ENCODE data around the gene TRIM45. TPM values are rescaled to one million over a fixed set of nuclear protein-coding genes. Genes with fewer than 3 reads are reported as not detected.

Gene TRIM45
- total RNA-seq, 1 donor from 2014 or later: 2.5 TPM

- H3K4me3 Mint-ChIP-seq (ENCODE audit: unreplicated experiment): no peak overlapping the region
- H3K9ac ChIP-seq (ENCODE audit: low read length): no peak overlapping the region
- DNase-seq (ENCODE audit: low read depth) (no peak), FAIRE-seq (peak; percentile 20)
- no peaks in the 10 kb centered on the region for H3K36me3 ChIP-seq (ENCODE audit: insufficient read depth, low read length)
- no peaks in the 10 kb centered on the region for H4K20me1 ChIP-seq (ENCODE audit: insufficient read depth, low read length)
- no peak overlapping the region for H3K27ac ChIP-seq (ENCODE audit: low read depth, low read length)
- H3K9me3 ChIP-seq (ENCODE audit: insufficient read depth, low read depth, low read length): no peaks in the 10 kb centered on the region
- no peak overlapping the region for H3K4me2 ChIP-seq (ENCODE audit: low read length)
- no peaks in the 10 kb centered on the region for H3K79me2 ChIP-seq (ENCODE audit: insufficient read depth, low read length)
- no peaks in the 10 kb centered on the region for H3K4me1 Mint-ChIP-seq (ENCODE audit: low read depth, unreplicated experiment)
- no peaks in the 10 kb centered on the region for H3K27me3 ChIP-seq (ENCODE audit: insufficient read depth, low read length)
- H3K4me1 ChIP-seq (ENCODE audit: insufficient read depth, low read length): peaks cover 11% of the 10 kb centered on the region
- H3K27me3 Mint-ChIP-seq (ENCODE audit: low read depth, unreplicated experiment): no peaks in the 10 kb centered on the region
- H2AFZ ChIP-seq (ENCODE audit: low read depth, low read length): no peak overlapping the region
- TF ChIP-seq EZH2 (IDR thresholded peaks at IDR 0.05; ENCODE audit: insufficient read depth, low read length) (no peak), CTCF (IDR thresholded peaks at IDR 0.05; ENCODE audit: insufficient read depth, low read depth, low read length) (no peak)
- no peaks in the 10 kb centered on the region for H3K36me3 Mint-ChIP-seq (ENCODE audit: low read depth, unreplicated experiment)
- H3K9me3 Mint-ChIP-seq (ENCODE audit: unreplicated experiment): no peaks in the 10 kb centered on the region
- no peak overlapping the region for H3K27ac Mint-ChIP-seq (ENCODE audit: unreplicated experiment)
- H3K4me3 ChIP-seq (ENCODE audit: insufficient read depth, low read depth, low read length): no peak overlapping the region
Measured at GRCh38 chr1:117138106-117138505, 16.6 kb upstream of the TRIM45 start.

GRCh38 chr1:117137281-117137855 is 15.8 kb upstream of the TRIM45 start:
- H3K27me3 ChIP-seq (ENCODE audit: insufficient read depth, low read length): no peaks in the 10 kb centered on the region
- H3K4me3 ChIP-seq (ENCODE audit: insufficient read depth, low read depth, low read length): no peak overlapping the region
- H3K36me3 Mint-ChIP-seq (ENCODE audit: low read depth, unreplicated experiment): no peaks in the 10 kb centered on the region
- H3K9me3 Mint-ChIP-seq (ENCODE audit: unreplicated experiment): no peaks in the 10 kb centered on the region
- H4K20me1 ChIP-seq (ENCODE audit: insufficient read depth, low read length): no peaks in the 10 kb centered on the region
- FAIRE-seq (no peak), DNase-seq (ENCODE audit: low read depth) (no peak)
- H3K4me3 Mint-ChIP-seq (ENCODE audit: unreplicated experiment): no peak overlapping the region
- no peak overlapping the region for H3K9ac ChIP-seq (ENCODE audit: low read length)
- no peaks in the 10 kb centered on the region for H3K79me2 ChIP-seq (ENCODE audit: insufficient read depth, low read length)
- peaks cover 5% of the 10 kb centered on the region for H3K4me1 ChIP-seq (ENCODE audit: insufficient read depth, low read length)
- H3K9me3 ChIP-seq (ENCODE audit: insufficient read depth, low read depth, low read length): no peaks in the 10 kb centered on the region
- no peak overlapping the region for H3K27ac ChIP-seq (ENCODE audit: low read depth, low read length)
- no peak overlapping the region for H3K4me2 ChIP-seq (ENCODE audit: low read length)
- TF ChIP-seq EZH2 (IDR thresholded peaks at IDR 0.05; ENCODE audit: insufficient read depth, low read length): no peak
- no peak for TF ChIP-seq CTCF (IDR thresholded peaks at IDR 0.05; ENCODE audit: insufficient read depth, low read depth, low read length)
- H3K27ac Mint-ChIP-seq (ENCODE audit: unreplicated experiment): no peak overlapping the region
- H2AFZ ChIP-seq (ENCODE audit: low read depth, low read length): no peak overlapping the region
- H3K4me1 Mint-ChIP-seq (ENCODE audit: low read depth, unreplicated experiment): no peaks in the 10 kb centered on the region
- H3K36me3 ChIP-seq (ENCODE audit: insufficient read depth, low read length): no peaks in the 10 kb centered on the region
- H3K27me3 Mint-ChIP-seq (ENCODE audit: low read depth, unreplicated experiment): no peaks in the 10 kb centered on the region

GRCh38 chr1:117136749-117137148 is 15.2 kb upstream of the TRIM45 start:
- no peak for DNase-seq (ENCODE audit: low read depth)
- FAIRE-seq: no peak
- Histone ChIP-seq H3K9me3 (ENCODE audit: insufficient read depth, low read depth, low read length) (no peaks in the 10 kb centered on the region), H3K4me2 (ENCODE audit: low read length) (no peak overlapping the region), H2AFZ (ENCODE audit: low read depth, low read length) (no peak overlapping the region), H3K36me3 (ENCODE audit: insufficient read depth, low read length) (no peaks in the 10 kb centered on the region), H3K27ac (ENCODE audit: low read depth, low read length) (no peak overlapping the region), H3K4me3 (ENCODE audit: insufficient read depth, low read depth, low read length) (no peak overlapping the region), H4K20me1 (ENCODE audit: insufficient read depth, low read length) (no peaks in the 10 kb centered on the region), H3K9ac (ENCODE audit: low read length) (no peak overlapping the region), H3K27me3 (ENCODE audit: insufficient read depth, low read length) (no peaks in the 10 kb centered on the region), H3K79me2 (ENCODE audit: insufficient read depth, low read length) (no peaks in the 10 kb centered on the region), H3K4me1 (ENCODE audit: insufficient read depth, low read length) (peaks cover 2% of the 10 kb centered on the region)
- Mint-ChIP-seq H3K27me3 (ENCODE audit: low read depth, unreplicated experiment) (no peaks in the 10 kb centered on the region), H3K9me3 (ENCODE audit: unreplicated experiment) (no peaks in the 10 kb centered on the region), H3K4me3 (ENCODE audit: unreplicated experiment) (no peak overlapping the region), H3K4me1 (ENCODE audit: low read depth, unreplicated experiment) (no peaks in the 10 kb centered on the region), H3K27ac (ENCODE audit: unreplicated experiment) (no peak overlapping the region), H3K36me3 (ENCODE audit: low read depth, unreplicated experiment) (no peaks in the 10 kb centered on the region)
- TF ChIP-seq EZH2 (IDR thresholded peaks at IDR 0.05; ENCODE audit: insufficient read depth, low read length): no peak
- TF ChIP-seq CTCF (IDR thresholded peaks at IDR 0.05; ENCODE audit: insufficient read depth, low read depth, low read length): no peak

Data from astrocyte (in vitro differentiated cells and primary cell).